H9 (cell line): ENCODE measurements around the gene SEC61B. TPM values are rescaled to one million over a fixed set of nuclear protein-coding genes. Genes with fewer than 3 reads are reported as not detected.

ENCODE experiments used
- DNase-seq: peaks from one replicate; pipeline ENCODE4 v3.0.0-alpha.2; 2017
- H2AFZ ChIP-seq: one replicate; pipeline ENCODE4 v1.6.1; 2013; ENCODE audit warnings: mild to moderate bottlenecking, low read length, control low read depth, moderate library complexity
- H2AK5ac ChIP-seq: 2 replicates; pipeline ENCODE4 v1.6.1; 2013; ENCODE audit warnings: low read length, control low read depth, mixed read lengths; ENCODE audit not compliant: insufficient read length
- H2BK120ac ChIP-seq: one replicate; pipeline ENCODE4 v1.6.1; 2013; ENCODE audit warnings: low read depth, mild to moderate bottlenecking, low read length, control low read depth, inconsistent platforms; ENCODE audit not compliant: poor library complexity, severe bottlenecking
- H2BK12ac ChIP-seq: 2 replicates; pipeline ENCODE4 v1.6.1; 2013; ENCODE audit warnings: low read length, control low read depth, mixed read lengths, low read depth; ENCODE audit not compliant: insufficient read length
- H2BK15ac ChIP-seq: 2 replicates; pipeline ENCODE4 v1.6.1; 2013; ENCODE audit warnings: low read depth, low read length, control low read depth
- H2BK20ac ChIP-seq: one replicate; pipeline ENCODE4 v1.6.1; 2013; ENCODE audit warnings: low read depth, mild to moderate bottlenecking, low read length, control low read depth, inconsistent platforms; ENCODE audit not compliant: poor library complexity, severe bottlenecking
- H2BK5ac ChIP-seq: 2 replicates; pipeline ENCODE4 v1.6.1; 2013; ENCODE audit warnings: low read length, control low read depth, mixed read lengths; ENCODE audit not compliant: insufficient read length
- H3K14ac ChIP-seq: 2 replicates; pipeline ENCODE4 v1.6.1; 2013; ENCODE audit warnings: low read length, control low read depth; ENCODE audit not compliant: insufficient read depth
- H3K18ac ChIP-seq: 2 replicates; pipeline ENCODE4 v1.6.1; 2013; ENCODE audit warnings: low read depth, mild to moderate bottlenecking, mixed read lengths, low read length, control low read depth; ENCODE audit not compliant: insufficient read length
- H3K23ac ChIP-seq: 2 replicates; pipeline ENCODE4 v1.6.1; 2013; ENCODE audit warnings: low read length, control low read depth, mixed read lengths, low read depth; ENCODE audit not compliant: insufficient read length
- H3K23me2 ChIP-seq: 2 replicates; pipeline ENCODE4 v1.6.1; 2013; ENCODE audit warnings: low read depth, mild to moderate bottlenecking, mixed read lengths, low read length, control low read depth; ENCODE audit not compliant: insufficient read length, poor library complexity, severe bottlenecking
- H3K27ac ChIP-seq: 2 replicates; pipeline ENCODE4 v1.5.1; 2013; ENCODE audit warnings: low read length, control low read depth, mixed read lengths, low read depth; ENCODE audit not compliant: insufficient read length
- H3K27me3 ChIP-seq: 2 replicates; pipeline ENCODE4 v1.6.1; 2013; ENCODE audit warnings: low read length, control low read depth, inconsistent platforms; ENCODE audit not compliant: insufficient read depth
- H3K4ac ChIP-seq: 2 replicates; pipeline ENCODE4 v1.6.1; 2013; ENCODE audit warnings: low read depth, mild to moderate bottlenecking, control low read depth, inconsistent platforms, low read length, moderate library complexity
- H3K4me1 ChIP-seq: 2 replicates; pipeline ENCODE4 v1.6.1; 2013; ENCODE audit warnings: low read length, control low read depth, inconsistent platforms; ENCODE audit not compliant: insufficient read depth
- H3K4me2 ChIP-seq: 2 replicates; pipeline ENCODE4 v1.6.1; 2013; ENCODE audit warnings: low read length, control low read depth, mixed read lengths; ENCODE audit not compliant: insufficient read length, insufficient read depth
- H3K56ac ChIP-seq: 2 replicates; pipeline ENCODE4 v1.6.1; 2013; ENCODE audit warnings: low read depth, mild to moderate bottlenecking, mixed read lengths, low read length, control low read depth; ENCODE audit not compliant: insufficient read length
- H3K79me1 ChIP-seq: 2 replicates; pipeline ENCODE4 v1.6.1; 2013; ENCODE audit warnings: low read depth, mild to moderate bottlenecking, moderate library complexity, low read length, control low read depth, inconsistent platforms; ENCODE audit not compliant: insufficient read depth, poor library complexity, severe bottlenecking
- H3K79me2 ChIP-seq: 2 replicates; pipeline ENCODE4 v1.6.1; 2013; ENCODE audit warnings: low read length, control low read depth, inconsistent platforms; ENCODE audit not compliant: insufficient read depth
- H3K9ac ChIP-seq: 2 replicates; pipeline ENCODE4 v1.6.1; 2013; ENCODE audit warnings: low read length, control low read depth, mixed read lengths; ENCODE audit not compliant: insufficient read length; ENCODE audit errors: extremely low read depth
- H3K9me3 ChIP-seq: one replicate; pipeline ENCODE4 v1.6.1; 2013; ENCODE audit warnings: low read depth, low read length, inconsistent platforms; ENCODE audit not compliant: control insufficient read depth
- H3T11ph ChIP-seq: one replicate; pipeline ENCODE4 v1.6.1; 2013; ENCODE audit warnings: mild to moderate bottlenecking, low read length, control low read depth, inconsistent platforms
- H4K20me1 ChIP-seq: one replicate; pipeline ENCODE4 v1.6.1; 2013; ENCODE audit not compliant: control insufficient read depth, insufficient read length, insufficient read depth
- H4K5ac ChIP-seq: 2 replicates; pipeline ENCODE4 v1.6.1; 2013; ENCODE audit warnings: low read depth, mild to moderate bottlenecking, mixed read lengths, low read length, control low read depth; ENCODE audit not compliant: insufficient read length
- H4K8ac ChIP-seq: replicated peaks from 2 replicates; pipeline ENCODE4 v1.6.1; 2013; ENCODE audit warnings: low read length, control low read depth, mixed read lengths, low read depth; ENCODE audit not compliant: insufficient read length
- H4K91ac ChIP-seq: 2 replicates; pipeline ENCODE4 v1.6.1; 2013; ENCODE audit warnings: low read depth, mild to moderate bottlenecking, moderate library complexity, mixed read lengths, low read length, control low read depth; ENCODE audit not compliant: insufficient read length
- H3K27ac Mint-ChIP-seq, 3 experiments: 2 replicates in 2 of 3; 3 replicates in 1 of 3; pipeline ENCODE4 v1.8.0; 2020 to 2021; ENCODE audit warnings: mixed read lengths in 3 of 3, mild to moderate bottlenecking in 1 of 3, moderate library complexity in 1 of 3
- H3K27me3 Mint-ChIP-seq: 2 replicates; pipeline ENCODE4 v1.8.0; 2021; ENCODE audit warnings: low read depth, mild to moderate bottlenecking, moderate library complexity, mixed read lengths
- H3K36me3 Mint-ChIP-seq, 3 experiments: 2 replicates in 2 of 3; 3 replicates in 1 of 3; pipeline ENCODE4 v1.8.0; 2020 to 2021; ENCODE audit warnings: low read depth in 3 of 3, mixed read lengths in 3 of 3; ENCODE audit not compliant: insufficient read depth in 1 of 3
- H3K4me1 Mint-ChIP-seq, 2 experiments: 2 replicates each; pipeline ENCODE4 v1.8.0; 2020; ENCODE audit warnings: mixed read lengths in 2 of 2
- H3K4me3 Mint-ChIP-seq, 2 experiments: 2 replicates in 1 of 2; 3 replicates in 1 of 2; pipeline ENCODE4 v1.8.0; 2020 to 2021; ENCODE audit warnings: mild to moderate bottlenecking in 2 of 2, mixed read lengths in 2 of 2, moderate library complexity in 1 of 2
- H3K9me3 Mint-ChIP-seq, 2 experiments: 2 replicates in 1 of 2; 3 replicates in 1 of 2; pipeline ENCODE4 v1.8.0; 2020; ENCODE audit warnings: mild to moderate bottlenecking in 2 of 2, mixed read lengths in 2 of 2, moderate library complexity in 1 of 2
- CTCF ChIP-seq: fragments of 200-600 bp; sonication (generic); conservative IDR thresholded peaks from 3 replicates; pipeline ENCODE4 v1.8.0; 2021; ENCODE audit warnings: antibody characterized with exemption, mild to moderate bottlenecking
- WGBS: extraction: QIAGEN DNeasy Blood & Tissue Kit; methylation state at CpG from one replicate; pipeline ENCODE4 v1.1.7; 2013; ENCODE audit warnings: missing lambda C conversion rate, low lambda C conversion rate, mixed read lengths; ENCODE audit not compliant: insufficient read length; ENCODE audit errors: extremely low coverage; 5-methylcytosine and 5-hydroxymethylcytosine counted together
- total RNA-seq: library from RNA; stranded (reverse); gene quantifications from 2 replicates; pipeline ENCODE4 v1.2.1, GENCODE V29; 2021

Gene SEC61B
- total RNA-seq, 1 experiment from 2014 or later = 142 TPM

- H3K9me3 ChIP-seq = no peaks in the 10 kb centered on the region
- H3K36me3 Mint-ChIP-seq = no peaks in the 10 kb centered on the region
- H3K4ac ChIP-seq = no peak overlapping the region
- no peaks in the 10 kb centered on the region; the same call in 1 of the 2 replicates for H3K27me3 Mint-ChIP-seq
- H2AK5ac ChIP-seq = no peak overlapping the region
- no peak for DNase-seq
- no peak overlapping the region for H2BK12ac ChIP-seq
- H2AFZ ChIP-seq = no peak overlapping the region
- WGBS = no CpG with 5 or more reads among the region's 5 CpGs
- H3K27ac ChIP-seq = no peak overlapping the region
- no peaks in the 10 kb centered on the region for H3K27me3 ChIP-seq
- H2BK15ac ChIP-seq = no peak overlapping the region
- H4K5ac ChIP-seq = no peak overlapping the region
- no peak overlapping the region for H3K27ac Mint-ChIP-seq
- H3K9ac ChIP-seq = no peak overlapping the region
- H3K4me1 ChIP-seq = no peaks in the 10 kb centered on the region
- no peak overlapping the region for H4K91ac ChIP-seq
- no peaks in the 10 kb centered on the region for H3K23me2 ChIP-seq
- no peaks in the 10 kb centered on the region for H3K9me3 Mint-ChIP-seq
- no peak overlapping the region for H3K56ac ChIP-seq
- H3K4me3 Mint-ChIP-seq = no peak overlapping the region
- H3K4me1 Mint-ChIP-seq = peaks cover 9 to 12% of the 10 kb centered on the region in 2 experiments
- H3K79me2 ChIP-seq = no peaks in the 10 kb centered on the region
- no peak overlapping the region for H2BK20ac ChIP-seq
- no peaks in the 10 kb centered on the region for H4K20me1 ChIP-seq
- H2BK120ac ChIP-seq = no peak overlapping the region
- no peak overlapping the region for H3K14ac ChIP-seq
- no peak overlapping the region for H4K8ac ChIP-seq
- no peak overlapping the region for H3K23ac ChIP-seq
- no peak overlapping the region for H3T11ph ChIP-seq
- TF ChIP-seq CTCF = no peak
- no peak overlapping the region for H2BK5ac ChIP-seq
- no peaks in the 10 kb centered on the region for H3K79me1 ChIP-seq
- H3K18ac ChIP-seq = no peak overlapping the region
- no peak overlapping the region for H3K4me2 ChIP-seq
These were observed 20.5 kb upstream of the SEC61B start for GRCh38 chr9:99201603-99202002.
